Measurements from ENCODE around the gene ASL. TPM values are rescaled to one million over a fixed set of nuclear protein-coding genes. Genes with fewer than 3 reads are reported as not detected.
A peak's percentile ranks its signal among the peaks of the same experiment; 100 is the strongest.
"Not testable (repeated sequence)": the region's sequence is repeated elsewhere in the genome, so short reads cannot be mapped to it uniquely, and the experiment has no call there.

Gene ASL
- total and polyA plus RNA-seq, 2 experiments from 2014 or later: 54.5 to 81.0 TPM

DNA sequence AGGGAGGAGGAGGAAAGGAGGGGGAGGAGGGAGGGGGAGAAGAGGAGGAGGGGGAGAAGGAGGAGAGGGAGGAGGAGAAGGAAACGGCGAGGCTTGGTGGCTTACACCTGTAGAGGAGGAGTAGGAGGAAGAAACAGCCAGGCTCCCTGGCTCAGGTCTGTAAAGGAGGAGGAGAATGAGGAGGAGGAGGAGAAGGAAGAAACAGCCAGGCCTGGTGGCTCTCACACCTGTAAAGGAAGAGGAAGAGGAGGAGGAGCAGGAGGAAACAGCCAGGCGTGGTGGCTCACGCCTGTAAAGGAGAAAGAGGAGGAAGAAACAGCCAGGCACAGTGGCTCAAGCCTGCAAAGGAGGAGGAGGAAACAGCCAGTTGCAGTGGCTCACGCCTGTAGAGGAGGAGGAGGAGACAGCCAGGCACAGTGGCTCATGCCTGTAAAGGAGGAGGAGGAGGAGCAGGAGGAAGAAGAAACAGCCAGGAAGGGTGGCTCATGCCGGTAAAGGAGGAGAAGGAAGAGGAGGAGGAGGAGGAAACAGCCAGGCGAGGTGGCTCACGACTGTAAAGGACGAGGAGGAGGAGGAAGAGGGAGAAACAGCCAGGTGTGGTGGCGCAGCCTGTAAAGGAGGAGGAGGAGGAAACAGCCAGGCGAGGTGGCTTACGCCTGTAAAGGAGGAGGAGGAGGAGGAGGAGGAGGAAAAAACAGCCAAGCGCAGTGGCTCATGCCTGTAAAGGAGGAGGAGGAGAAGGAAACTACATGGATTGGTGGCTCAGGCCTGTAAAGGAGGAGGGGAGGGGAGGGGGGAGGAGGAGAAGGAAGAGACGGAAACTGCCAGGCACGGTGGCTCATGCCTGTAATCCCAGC is 24.2 kb downstream of the ASL start:
- Histone ChIP-seq H3K9ac (peak overlapping the region; percentile 65), H3K79me2 (ENCODE audit: insufficient read depth) (no peaks in the 10 kb centered on the region), H3K27me3 (replicated peaks; ENCODE audit: insufficient read depth) (no peaks in the 10 kb centered on the region), H3K4me3 (peak overlapping the region; percentile 75), H3K4me2 (ENCODE audit: unreplicated experiment) (peak overlapping the region; percentile 85), H4K20me1 (ENCODE audit: insufficient read depth) (no peaks in the 10 kb centered on the region), H3K9me2 (ENCODE audit: insufficient read depth) (no peaks in the 10 kb centered on the region), H3F3A (ENCODE audit: insufficient read depth) (peaks cover 10% of the 10 kb centered on the region; the same call in 1 of the 2 replicates), H2AFZ (peak overlapping the region; percentile 93), H3K36me3 (ENCODE audit: low read depth) (no peaks in the 10 kb centered on the region), H3K4me1 (ENCODE audit: insufficient read depth) (peaks cover 15% of the 10 kb centered on the region), H3K9me3 (ENCODE audit: low read depth) (no peaks in the 10 kb centered on the region), H3K27ac (peak overlapping the region; percentile 78)
- in situ Hi-C loops (cut with MboI): loop anchor here (10.0 kb wide), 1 partner anchor 55 kb away; no protein-coding TSS in a partner anchor
- WGBS, 2 experiments (ENCODE audit: low coverage in 1 of 2, low lambda C conversion rate in 2 of 2, missing lambda C conversion rate in 2 of 2): 0 to 1% methylated on average over 9 to 15 of the region's 15 CpGs
- DNase-seq: peak; percentile 87
- TF ChIP-seq EZH2phosphoT487 (IDR thresholded peaks at IDR 0.05; ENCODE audit: insufficient read depth, low read depth): no peak
- TF ChIP-seq EZH2 (IDR thresholded peaks at IDR 0.05; ENCODE audit: insufficient read depth, poor library complexity, severe bottlenecking): no peak

DNA sequence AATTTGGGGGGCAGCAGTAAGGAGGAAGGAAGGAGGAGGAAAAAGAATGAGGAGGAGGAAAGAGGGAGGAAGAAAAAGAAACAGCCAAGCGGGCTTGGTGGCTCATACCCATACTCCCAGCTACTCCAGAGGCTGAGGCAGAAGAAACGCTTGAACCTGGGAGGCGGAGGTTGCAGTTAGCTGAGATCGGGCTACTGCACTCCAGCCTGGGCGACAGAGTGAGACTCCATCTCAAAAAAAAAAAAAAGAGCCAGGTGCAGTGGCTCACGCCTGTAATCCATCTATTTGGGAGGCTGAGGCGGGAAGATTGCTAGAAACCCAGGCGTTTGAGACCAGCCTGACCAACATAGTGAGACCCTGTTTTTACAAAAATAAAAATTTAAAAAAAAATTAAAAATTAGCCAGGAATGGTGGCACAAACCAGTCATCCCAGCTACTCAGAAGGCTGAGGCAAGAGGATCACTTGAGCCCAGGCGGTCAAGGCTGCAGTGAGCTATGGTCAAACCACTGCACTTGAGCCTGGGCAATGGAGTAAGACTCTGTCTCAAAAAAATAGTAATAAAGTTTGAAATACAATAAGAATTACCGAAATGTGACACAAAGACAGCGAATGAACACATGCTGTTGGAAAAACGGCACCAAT is 24.9 kb downstream of the ASL start:
- H3K4me2 ChIP-seq (ENCODE audit: unreplicated experiment): peak overlapping the region; percentile 85
- in situ Hi-C loops (cut with MboI): loop anchor here (10.0 kb wide), 1 partner anchor 56 kb away; no protein-coding TSS in a partner anchor
- WGBS, 2 experiments (ENCODE audit: low coverage in 1 of 2, low lambda C conversion rate in 2 of 2, missing lambda C conversion rate in 2 of 2): 52 to 54% methylated on average over 12 of the region's 12 CpGs

DNA sequence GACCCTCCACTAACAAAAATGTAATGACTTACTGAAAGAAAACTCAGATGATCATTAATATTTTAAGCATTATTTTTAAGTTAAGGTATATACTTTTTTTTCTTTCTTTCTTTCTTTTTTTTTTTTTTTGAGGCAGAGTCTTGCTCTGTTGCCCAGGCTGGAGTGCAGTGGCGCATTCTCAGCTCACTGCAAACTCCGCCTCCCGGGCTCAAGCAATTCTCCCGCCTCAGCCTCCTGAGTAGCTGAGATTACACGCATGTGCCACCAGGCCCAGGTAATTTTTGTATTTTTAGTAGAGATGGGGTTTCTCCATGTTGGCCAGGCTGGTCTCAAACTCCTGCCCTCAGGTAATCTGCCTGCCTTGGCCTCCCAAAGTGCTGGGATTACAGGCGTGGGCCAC is 26.5 kb downstream of the ASL start:
- not testable (repeated sequence) for H3K9me2 ChIP-seq (ENCODE audit: insufficient read depth); H3K27me3 ChIP-seq (replicated peaks; ENCODE audit: insufficient read depth); H3F3A ChIP-seq (ENCODE audit: insufficient read depth); H3K4me2 ChIP-seq (ENCODE audit: unreplicated experiment); H3K27ac ChIP-seq; DNase-seq; H3K9ac ChIP-seq; H4K20me1 ChIP-seq (ENCODE audit: insufficient read depth); H3K36me3 ChIP-seq (ENCODE audit: low read depth); H3K79me2 ChIP-seq (ENCODE audit: insufficient read depth); H3K9me3 ChIP-seq (ENCODE audit: low read depth); H2AFZ ChIP-seq; H3K4me3 ChIP-seq
- WGBS, 2 experiments (ENCODE audit: low coverage in 1 of 2, low lambda C conversion rate in 2 of 2, missing lambda C conversion rate in 2 of 2): 96 to 98% methylated on average over 6 of the region's 6 CpGs
- peaks cover 22% of the 10 kb centered on the region for H3K4me1 ChIP-seq (ENCODE audit: insufficient read depth)
- in situ Hi-C loops (cut with MboI): loop anchor here (10.0 kb wide), 1 partner anchor 57 kb away; no protein-coding TSS in a partner anchor

More for the DNA sequence above, 24.9 kb downstream of the ASL start:
- peaks cover 10% of the 10 kb centered on the region; the same call in 1 of the 2 replicates for H3F3A ChIP-seq (ENCODE audit: insufficient read depth)
- no peaks in the 10 kb centered on the region for H3K9me2 ChIP-seq (ENCODE audit: insufficient read depth)
- H3K27me3 ChIP-seq (replicated peaks; ENCODE audit: insufficient read depth): no peaks in the 10 kb centered on the region
- peak overlapping the region; percentile 93 for H2AFZ ChIP-seq
- TF ChIP-seq EZH2phosphoT487 (IDR thresholded peaks at IDR 0.05; ENCODE audit: insufficient read depth, low read depth): no peak
- TF ChIP-seq EZH2 (IDR thresholded peaks at IDR 0.05; ENCODE audit: insufficient read depth, poor library complexity, severe bottlenecking): no peak
- H3K9ac ChIP-seq: peak overlapping the region; percentile 65
- peak overlapping the region; percentile 78 for H3K27ac ChIP-seq
- no peaks in the 10 kb centered on the region for H3K36me3 ChIP-seq (ENCODE audit: low read depth)
- no peaks in the 10 kb centered on the region for H3K9me3 ChIP-seq (ENCODE audit: low read depth)
- peak; percentile 22 for DNase-seq
- H4K20me1 ChIP-seq (ENCODE audit: insufficient read depth): no peaks in the 10 kb centered on the region
- H3K4me1 ChIP-seq (ENCODE audit: insufficient read depth): peaks cover 15% of the 10 kb centered on the region
- peak overlapping the region; percentile 75 for H3K4me3 ChIP-seq
- H3K79me2 ChIP-seq (ENCODE audit: insufficient read depth): no peaks in the 10 kb centered on the region

DNA sequence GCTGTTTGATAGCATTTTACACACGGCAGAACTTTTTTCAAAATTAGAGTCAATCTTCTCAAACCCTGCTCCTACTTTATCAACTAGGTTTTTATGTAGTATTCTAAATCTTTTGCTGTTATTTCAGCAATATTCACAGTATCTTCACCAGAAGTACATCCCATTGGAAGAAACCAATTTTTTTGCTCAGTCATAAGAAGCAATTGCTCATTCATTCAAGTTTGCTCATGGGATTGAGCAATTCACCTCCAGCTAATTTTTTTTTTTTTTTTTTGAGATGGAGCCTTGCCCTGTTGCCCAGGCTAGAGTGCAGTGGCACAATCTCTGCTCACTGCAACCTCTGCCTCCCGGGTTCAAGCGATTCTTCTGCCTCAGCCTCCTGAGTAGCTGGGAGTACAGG is 28.4 kb downstream of the ASL start:
- in situ Hi-C loops (cut with MboI): loop anchor here (10.0 kb wide), 1 partner anchor 59 kb away; no protein-coding TSS in a partner anchor
- WGBS, 2 experiments (ENCODE audit: low coverage in 1 of 2, low lambda C conversion rate in 2 of 2, missing lambda C conversion rate in 2 of 2): 84 to 96% methylated on average over 3 of the region's 3 CpGs

More for the DNA sequence above, 28.4 kb downstream of the ASL start:
- not testable (repeated sequence) for H3K79me2 ChIP-seq (ENCODE audit: insufficient read depth); H3K27me3 ChIP-seq (replicated peaks; ENCODE audit: insufficient read depth); H3K36me3 ChIP-seq (ENCODE audit: low read depth); H4K20me1 ChIP-seq (ENCODE audit: insufficient read depth); H3K9me2 ChIP-seq (ENCODE audit: insufficient read depth); H3K9me3 ChIP-seq (ENCODE audit: low read depth); H3K4me3 ChIP-seq; H2AFZ ChIP-seq; H3F3A ChIP-seq (ENCODE audit: insufficient read depth)
- peak overlapping the region; percentile 83 for H3K27ac ChIP-seq
- peaks cover 22% of the 10 kb centered on the region for H3K4me1 ChIP-seq (ENCODE audit: insufficient read depth)
- H3K4me2 ChIP-seq (ENCODE audit: unreplicated experiment): peak overlapping the region; percentile 16
- peak overlapping the region; percentile 32; the same call in 1 of the 2 replicates for H3K9ac ChIP-seq
- peak; percentile 88 for DNase-seq

Data from GM23248 (cell line).